ENCODE measurements around the gene RNASE8. TPM values are rescaled to one million over a fixed set of nuclear protein-coding genes. Genes with fewer than 3 reads are reported as not detected.

RNASE8 gene
- total and polyA plus RNA-seq, 10 of the 15 experiments (the other 5 are each of a cell fraction or from before 2014, with no cell fraction given), result not detected

- TF ChIP-seq, protein P1, sequence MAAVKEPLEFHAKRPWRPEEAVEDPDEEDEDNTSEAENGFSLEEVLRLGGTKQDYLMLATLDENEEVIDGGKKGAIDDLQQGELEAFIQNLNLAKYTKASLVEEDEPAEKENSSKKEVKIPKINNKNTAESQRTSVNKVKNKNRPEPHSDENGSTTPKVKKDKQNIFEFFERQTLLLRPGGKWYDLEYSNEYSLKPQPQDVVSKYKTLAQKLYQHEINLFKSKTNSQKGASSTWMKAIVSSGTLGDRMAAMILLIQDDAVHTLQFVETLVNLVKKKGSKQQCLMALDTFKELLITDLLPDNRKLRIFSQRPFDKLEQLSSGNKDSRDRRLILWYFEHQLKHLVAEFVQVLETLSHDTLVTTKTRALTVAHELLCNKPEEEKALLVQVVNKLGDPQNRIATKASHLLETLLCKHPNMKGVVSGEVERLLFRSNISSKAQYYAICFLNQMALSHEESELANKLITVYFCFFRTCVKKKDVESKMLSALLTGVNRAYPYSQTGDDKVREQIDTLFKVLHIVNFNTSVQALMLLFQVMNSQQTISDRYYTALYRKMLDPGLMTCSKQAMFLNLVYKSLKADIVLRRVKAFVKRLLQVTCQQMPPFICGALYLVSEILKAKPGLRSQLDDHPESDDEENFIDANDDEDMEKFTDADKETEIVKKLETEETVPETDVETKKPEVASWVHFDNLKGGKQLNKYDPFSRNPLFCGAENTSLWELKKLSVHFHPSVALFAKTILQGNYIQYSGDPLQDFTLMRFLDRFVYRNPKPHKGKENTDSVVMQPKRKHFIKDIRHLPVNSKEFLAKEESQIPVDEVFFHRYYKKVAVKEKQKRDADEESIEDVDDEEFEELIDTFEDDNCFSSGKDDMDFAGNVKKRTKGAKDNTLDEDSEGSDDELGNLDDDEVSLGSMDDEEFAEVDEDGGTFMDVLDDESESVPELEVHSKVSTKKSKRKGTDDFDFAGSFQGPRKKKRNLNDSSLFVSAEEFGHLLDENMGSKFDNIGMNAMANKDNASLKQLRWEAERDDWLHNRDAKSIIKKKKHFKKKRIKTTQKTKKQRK (IDR thresholded peaks at IDR 0.05; ENCODE audit: low read depth, low read length), result no peak
- TF ChIP-seq ESRRA (IDR thresholded peaks at IDR 0.05; ENCODE audit: low read length), result no peak
- no peak for TF ChIP-seq SUPT20H (IDR thresholded peaks at IDR 0.05; ENCODE audit: borderline replicate concordance, control insufficient read depth, low read depth, low read length)
- no peak for TF ChIP-seq TARDBP (IDR thresholded peaks at IDR 0.05; ENCODE audit: borderline replicate concordance)
These were observed 41.0 kb upstream of the RNASE8 start (continued) for GRCh38 chr14:21016413-21017190.

DNA sequence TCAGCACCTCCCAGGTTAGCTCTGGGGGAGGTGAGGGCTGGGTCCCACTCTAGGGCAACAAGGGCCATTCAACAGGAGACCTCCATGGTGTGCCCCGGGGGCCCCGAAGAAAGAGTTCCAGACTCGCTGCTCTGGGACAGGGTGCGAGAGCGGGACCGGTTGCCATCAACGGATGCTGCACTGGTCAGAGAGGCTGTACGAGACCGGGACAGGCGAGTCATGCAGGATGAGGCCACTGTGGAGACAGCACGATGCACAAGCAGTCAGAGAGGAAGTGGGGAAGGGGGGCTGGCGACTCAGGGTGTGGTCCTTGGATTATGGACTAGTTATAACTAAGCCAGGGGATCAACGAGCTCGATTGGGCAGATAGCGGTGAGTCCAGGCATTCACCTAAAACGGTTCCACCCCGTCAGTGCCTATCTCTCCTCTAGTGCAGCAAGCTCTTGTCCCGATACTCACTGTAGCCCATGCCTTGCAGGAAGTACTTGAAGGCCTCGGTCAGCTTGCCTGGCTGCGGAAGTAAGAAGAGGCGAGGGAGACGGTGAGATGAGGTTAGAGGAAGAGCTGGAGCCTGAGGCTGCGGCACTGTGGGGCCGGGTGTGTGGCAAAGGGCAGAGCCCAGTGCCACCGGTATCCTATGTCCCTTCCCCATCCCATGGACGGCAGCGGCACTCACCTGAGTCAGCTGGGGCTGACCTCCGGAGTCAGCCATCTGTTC, 39.9 kb upstream of the RNASE8 start:
- H3K9ac ChIP-seq (ENCODE audit: control insufficient read depth, insufficient read depth, low read length), result no peak overlapping the region
- RAD21 ChIA-PET (ENCODE audit: unreplicated experiment), result interaction anchor here (1.2 kb wide), 1 partner anchor 75 kb away, joined by 4 read pairs; no protein-coding TSS in a partner anchor
- ATAC-seq (no peak), DNase-seq (ENCODE audit: low read depth, low spot score) (no peak), FAIRE-seq (no peak)
- SMC1A ChIA-PET (ENCODE audit: uncharacterized antibody, unreplicated experiment), result interaction anchor here (0.9 to 2.2 kb wide), 3 partner anchors 22 to 88 kb away, joined by 3 to 11 read pairs (median 3); no protein-coding TSS in a partner anchor
- WGBS (ENCODE audit: insufficient coverage, insufficient replicate concordance, low lambda C conversion rate, missing lambda C conversion rate), result 51% methylated on average over 27 of the region's 28 CpGs
- no TSS peak for BruUV-seq (replicated peaks)
- intact Hi-C loops (cut with micrococcal nuclease; ENCODE audit: unreplicated experiment), result no loop called here
- H3K4me2 ChIP-seq (ENCODE audit: control insufficient read depth, insufficient read depth), result no peak overlapping the region
- H3K36me3 ChIP-seq (ENCODE audit: control insufficient read depth in 2 of 2, insufficient read depth in 2 of 2, low read length in 1 of 2), result no peaks in the 10 kb centered on the region
- H3K27ac ChIP-seq (ENCODE audit: control insufficient read depth, insufficient read depth), result no peak overlapping the region
- no peaks in the 10 kb centered on the region for H3K79me2 ChIP-seq (ENCODE audit: control insufficient read depth, insufficient read depth, low read length)
- POLR2A ChIA-PET, result no interaction called here
- H3K9me3 ChIP-seq (replicated peaks; ENCODE audit: control insufficient read depth, insufficient read depth, low read length), result no peaks in the 10 kb centered on the region
- CTCF ChIA-PET, result interaction anchor here (0.7 to 10.7 kb wide), 4 partner anchors 14 to 93 kb away, joined by 3 to 253 read pairs (median 6); partner anchors contain the start of gene TMEM253
- no peaks in the 10 kb centered on the region for H3K4me1 ChIP-seq (ENCODE audit: control insufficient read depth, insufficient read depth, low read length)
- in situ Hi-C loops (cut with MboI), result loop anchor here (5.0 kb wide), 1 partner anchor 85 kb away; the partner anchor contains the start of gene TMEM253
- H4K20me1 ChIP-seq (ENCODE audit: control insufficient read depth, insufficient read depth), result no peaks in the 10 kb centered on the region
- no peak overlapping the region for H2AFZ ChIP-seq (ENCODE audit: control insufficient read depth, low read depth, low read length)
- H3K27me3 ChIP-seq (replicated peaks in 1 of 2; ENCODE audit: control insufficient read depth in 2 of 2, insufficient read depth in 2 of 2, low read length in 1 of 2), result peaks cover 2 to 7% of the 10 kb centered on the region in 2 experiments; a peak in 3 of 4 replicates
- no peak overlapping the region for H3K4me3 ChIP-seq
- TF ChIP-seq ZBED1 (IDR thresholded peaks at IDR 0.05; ENCODE audit: borderline replicate concordance) (no peak), ZNF207 (IDR thresholded peaks at IDR 0.05; ENCODE audit: borderline replicate concordance) (no peak), WRNIP1 (IDR thresholded peaks at IDR 0.05; ENCODE audit: borderline replicate concordance, low read depth, low read length) (no peak), TAF1 (IDR thresholded peaks at IDR 0.05; ENCODE audit: borderline replicate concordance, low read depth, low read length) (no peak)
- TF ChIP-seq, protein P2, sequence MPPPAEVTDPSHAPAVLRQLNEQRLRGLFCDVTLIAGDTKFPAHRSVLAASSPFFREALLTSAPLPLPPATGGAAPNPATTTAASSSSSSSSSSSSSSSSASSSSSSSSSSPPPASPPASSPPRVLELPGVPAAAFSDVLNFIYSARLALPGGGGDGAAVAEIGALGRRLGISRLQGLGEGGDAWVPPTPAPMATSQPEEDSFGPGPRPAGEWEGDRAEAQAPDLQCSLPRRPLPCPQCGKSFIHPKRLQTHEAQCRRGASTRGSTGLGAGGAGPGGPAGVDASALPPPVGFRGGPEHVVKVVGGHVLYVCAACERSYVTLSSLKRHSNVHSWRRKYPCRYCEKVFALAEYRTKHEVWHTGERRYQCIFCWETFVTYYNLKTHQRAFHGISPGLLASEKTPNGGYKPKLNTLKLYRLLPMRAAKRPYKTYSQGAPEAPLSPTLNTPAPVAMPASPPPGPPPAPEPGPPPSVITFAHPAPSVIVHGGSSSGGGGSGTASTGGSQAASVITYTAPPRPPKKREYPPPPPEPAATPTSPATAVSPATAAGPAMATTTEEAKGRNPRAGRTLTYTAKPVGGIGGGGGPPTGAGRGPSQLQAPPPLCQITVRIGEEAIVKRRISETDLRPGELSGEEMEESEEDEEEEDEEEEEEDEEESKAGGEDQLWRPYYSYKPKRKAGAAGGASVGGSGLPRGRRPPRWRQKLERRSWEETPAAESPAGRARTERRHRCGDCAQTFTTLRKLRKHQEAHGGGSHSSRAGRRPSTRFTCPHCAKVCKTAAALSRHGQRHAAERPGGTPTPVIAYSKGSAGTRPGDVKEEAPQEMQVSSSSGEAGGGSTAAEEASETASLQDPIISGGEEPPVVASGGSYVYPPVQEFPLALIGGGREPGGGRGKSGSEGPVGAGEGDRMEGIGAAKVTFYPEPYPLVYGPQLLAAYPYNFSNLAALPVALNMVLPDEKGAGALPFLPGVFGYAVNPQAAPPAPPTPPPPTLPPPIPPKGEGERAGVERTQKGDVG (CRISPR knock-in tag; IDR thresholded peaks at IDR 0.05), result no peak
- TF ChIP-seq, protein P1 (IDR thresholded peaks at IDR 0.05; ENCODE audit: low read depth, low read length), result no peak

Measured in GM12878 (cell line).